ENCODE measurements around the gene ILDR1.

GRCh38 chr3:121961283-121961682, 60.8 kb downstream of the ILDR1 start:
- TF ChIP-seq CTCF (IDR thresholded peaks at IDR 0.05), result no peak
- no peak for TF ChIP-seq POLR2A (IDR thresholded peaks at IDR 0.05)

All from uterus (tissue), 2 donors.